Liver (tissue), 3 donors: ENCODE measurements around the gene UGT1A5.

Source experiments
- ATF3 ChIP-seq: IDR thresholded peaks from 2 replicates; pipeline ENCODE4 v1.6.1; 2016; ENCODE audit warnings: antibody characterized with exemption
- CTCF ChIP-seq: fragments of 150-350 bp; IDR thresholded peaks from 2 replicates; pipeline ENCODE4 v1.5.1; 2017; ENCODE audit warnings: improper control_type of control experiment, low read depth, low read length; ENCODE audit not compliant: missing input control
- FOXA1 ChIP-seq: IDR thresholded peaks from 2 replicates; pipeline ENCODE4 v1.6.1; 2016; ENCODE audit warnings: antibody characterized with exemption
- GABPA ChIP-seq, 2 donors: IDR thresholded peaks in 1 of 2; conservative IDR thresholded peaks in 1 of 2; 2 replicates each; pipeline ENCODE4 v1.6.1; 2016; ENCODE audit warnings: antibody characterized with exemption in 2 of 2, mild to moderate bottlenecking in 1 of 2, moderate library complexity in 1 of 2
- JUND ChIP-seq, 2 donors: IDR thresholded peaks; 2 replicates each; pipeline ENCODE4 v1.6.1; 2016; ENCODE audit warnings: antibody characterized with exemption in 2 of 2
- RAD21 ChIP-seq, 2 donors: IDR thresholded peaks; 2 replicates each; pipeline ENCODE4 v1.6.1; 2016; ENCODE audit warnings: antibody characterized with exemption in 2 of 2, mild to moderate bottlenecking in 2 of 2
- TAF1 ChIP-seq: conservative IDR thresholded peaks from 2 replicates; pipeline ENCODE4 v1.6.1; 2016; ENCODE audit warnings: antibody characterized with exemption, mild to moderate bottlenecking
- YY1 ChIP-seq: IDR thresholded peaks from 2 replicates; pipeline ENCODE4 v1.6.1; 2016; ENCODE audit warnings: antibody characterized with exemption, mild to moderate bottlenecking
- TF ChIP-seq, protein P1 (sequence below): IDR thresholded peaks from 2 replicates; pipeline ENCODE4 v1.6.1; 2016; ENCODE audit warnings: antibody characterized with exemption
- donor health status: healthy.
- donor health status: healthy.

DNA sequence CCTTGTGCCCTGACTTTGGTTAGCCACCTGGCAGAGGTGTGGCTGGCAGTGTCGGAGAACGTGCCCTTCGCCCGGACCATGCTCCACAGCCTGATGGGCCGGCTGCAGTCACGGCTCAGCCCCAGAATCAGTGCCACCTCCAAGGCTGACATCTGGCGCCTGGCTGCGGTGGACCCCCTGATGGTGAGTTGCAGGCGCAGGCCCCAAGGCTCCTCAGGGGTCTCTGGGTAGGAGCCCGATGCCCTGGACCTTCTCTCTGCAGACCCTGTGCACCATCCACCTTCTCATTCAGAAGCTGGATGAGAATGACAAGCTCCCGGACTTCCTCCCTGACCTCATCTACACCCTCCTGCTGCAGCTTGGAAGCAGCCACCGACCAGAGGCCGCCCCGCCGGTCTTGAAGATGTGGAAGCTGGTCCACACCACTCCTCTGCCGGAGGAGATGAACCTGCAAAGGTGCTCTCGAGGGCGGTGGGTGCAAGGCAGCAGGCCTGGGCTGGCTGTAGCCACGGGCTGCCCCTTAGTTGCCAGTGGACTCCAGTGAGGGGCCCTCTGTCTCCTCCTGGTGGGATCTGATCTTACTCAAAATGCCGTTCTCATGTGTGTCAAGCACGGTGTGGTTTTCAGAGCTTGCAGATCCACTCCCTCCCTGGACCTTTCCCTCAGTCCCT, 109.5 kb downstream of the UGT1A5 start:
- TF ChIP-seq CTCF: no peak
- TF ChIP-seq ATF3: no peak
- no peak for TF ChIP-seq FOXA1
- no peak for TF ChIP-seq GABPA (IDR thresholded peaks at IDR 0.05 in 1 of 2, conservative IDR thresholded peaks at IDR 0.05 in 1 of 2)
- TF ChIP-seq, protein P1, sequence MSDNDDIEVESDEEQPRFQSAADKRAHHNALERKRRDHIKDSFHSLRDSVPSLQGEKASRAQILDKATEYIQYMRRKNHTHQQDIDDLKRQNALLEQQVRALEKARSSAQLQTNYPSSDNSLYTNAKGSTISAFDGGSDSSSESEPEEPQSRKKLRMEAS: no peak
- no peak for TF ChIP-seq RAD21 (IDR thresholded peaks at IDR 0.05)
- TF ChIP-seq JUND (IDR thresholded peaks at IDR 0.05): no peak
- TF ChIP-seq YY1: no peak
- TF ChIP-seq TAF1: no peak
